ENCODE measurements around the gene DNAH12. TPM values are rescaled to one million over a fixed set of nuclear protein-coding genes. Genes with fewer than 3 reads are reported as not detected.
"Not testable (repeated sequence)": the region's sequence is repeated elsewhere in the genome, so short reads cannot be mapped to it uniquely, and the experiment has no call there.

DNAH12 gene
- total RNA-seq, 1 donor from 2014 or later, result 0.62 TPM

- not testable (repeated sequence) for DNase-seq
These were observed 240.6 kb downstream of the DNAH12 start for GRCh38 chr3:57303520-57303919.

GRCh38 chr3:57298041-57298440 is 246.1 kb downstream of the DNAH12 start:
- no peak for DNase-seq

DNA sequence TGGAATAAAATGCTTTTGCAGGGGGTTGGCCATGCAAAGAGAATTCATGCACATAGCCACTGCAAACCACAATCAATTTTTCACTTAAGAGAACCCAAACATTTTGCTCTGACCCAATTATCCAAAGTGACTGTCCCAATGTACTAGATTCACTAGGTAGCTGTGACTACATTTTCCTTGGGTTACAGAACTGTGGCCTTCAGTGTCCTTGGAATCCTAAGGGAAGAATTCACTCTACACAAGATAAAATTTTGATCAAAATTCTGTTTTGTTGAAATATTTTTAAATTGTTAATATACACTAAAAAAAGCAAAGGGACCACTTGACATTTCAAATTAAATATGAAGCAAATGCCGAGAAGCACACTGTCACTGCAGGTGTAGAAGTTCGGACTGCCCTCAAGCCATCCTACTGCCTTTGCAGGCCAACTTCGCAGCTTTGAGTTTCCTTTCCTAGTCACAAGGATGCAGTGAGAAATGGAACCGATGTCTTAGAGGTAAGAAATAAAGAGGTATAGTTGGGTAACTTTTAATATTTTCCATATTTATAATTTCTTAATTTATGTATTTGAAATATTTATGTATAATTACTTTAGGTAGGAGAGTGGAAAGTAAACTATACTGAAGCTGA is 251.1 kb downstream of the DNAH12 start:
- no peak for DNase-seq

GRCh38 chr3:57292159-57292896 is 251.8 kb downstream of the DNAH12 start, which contains the start of gene ASB14:
TSS of gene ASB14 (minus strand) at chr3:57292685. CDS start at chr3:57292033, 652 bp downstream.
- no peak for DNase-seq

DNA sequence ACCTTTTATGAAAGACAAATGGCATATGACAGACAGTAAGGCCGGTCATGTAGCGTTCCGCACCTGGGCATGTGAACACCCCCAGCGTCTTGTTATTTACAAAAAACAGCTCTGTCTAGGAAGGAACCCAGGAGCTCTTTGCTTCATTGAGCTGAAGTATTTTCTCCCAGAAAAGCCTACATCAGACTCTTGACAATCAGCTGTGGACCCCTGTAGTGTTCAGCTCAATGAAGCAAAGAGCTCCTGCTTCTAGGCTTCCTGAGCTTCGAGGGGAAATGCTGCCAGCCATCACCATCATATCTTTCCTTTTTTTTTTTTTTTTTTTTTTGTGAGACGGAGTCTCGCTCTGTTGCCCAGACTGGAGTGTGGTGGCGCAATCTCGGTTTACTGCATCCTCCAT is 255.7 kb downstream of the DNAH12 start:
- DNase-seq, result no peak

DNA sequence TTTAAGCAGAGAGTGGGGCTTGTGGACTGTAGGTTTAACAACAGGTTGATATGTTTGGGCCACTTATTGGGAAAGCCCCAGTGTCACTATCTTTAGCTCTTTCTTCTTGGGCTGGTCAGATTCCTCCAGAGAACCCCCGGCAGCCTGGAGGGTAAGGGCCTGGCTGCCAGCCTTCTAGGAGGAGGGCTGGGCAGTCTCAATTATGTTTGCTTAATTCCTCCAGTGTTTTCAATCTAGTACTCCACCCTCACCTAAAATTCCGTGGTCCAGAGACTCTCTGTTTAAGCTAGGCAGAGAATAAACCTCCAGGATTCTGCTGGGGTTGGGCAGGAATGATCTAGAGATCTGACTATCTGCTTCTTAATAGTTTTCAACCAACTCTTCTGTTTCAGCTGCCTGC is 256.9 kb downstream of the DNAH12 start:
- DNase-seq, result no peak

DNA sequence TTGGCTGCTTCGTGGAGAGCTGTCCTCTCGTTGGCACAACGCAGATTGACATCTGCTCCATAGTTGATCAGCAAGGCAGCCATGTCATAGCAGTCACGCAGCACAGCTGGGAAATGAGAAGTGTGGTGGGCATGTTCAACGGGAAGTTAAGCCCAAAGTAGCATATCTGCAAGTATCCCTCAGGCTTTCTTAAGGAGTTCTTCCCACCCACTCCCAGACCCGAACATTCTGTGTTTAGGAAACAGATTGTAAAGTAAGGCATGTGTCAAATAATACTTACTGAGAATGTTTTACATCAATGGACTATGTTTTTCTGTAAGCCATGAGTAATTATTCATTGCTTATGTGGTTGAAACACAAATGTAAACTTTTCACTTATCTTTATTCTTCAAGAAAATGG is 260.8 kb downstream of the DNAH12 start:
- no peak for DNase-seq

- DNase-seq, result no peak
These were observed 262.4 kb downstream of the DNAH12 start for GRCh38 chr3:57281715-57282114.

DNA sequence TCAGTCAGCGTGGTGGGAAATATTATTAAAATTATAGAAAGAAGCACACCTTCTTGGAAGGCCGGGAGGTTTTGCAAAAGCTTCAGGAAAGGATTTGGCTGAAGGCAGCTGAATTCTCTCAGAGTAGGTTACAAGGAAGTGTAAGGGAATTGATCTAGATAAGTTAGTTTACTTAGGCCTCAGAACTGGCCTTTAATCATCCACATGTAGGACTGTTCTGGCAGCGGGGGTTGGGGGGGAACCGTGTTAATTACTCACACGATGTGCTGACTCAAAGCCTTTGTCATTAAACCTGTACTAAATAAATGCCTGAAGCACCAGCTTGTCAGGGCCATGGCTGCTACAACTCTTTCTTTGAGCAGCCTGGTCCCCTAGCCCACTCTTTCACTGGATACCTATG is 264.5 kb downstream of the DNAH12 start:
- DNase-seq, result no peak

DNA sequence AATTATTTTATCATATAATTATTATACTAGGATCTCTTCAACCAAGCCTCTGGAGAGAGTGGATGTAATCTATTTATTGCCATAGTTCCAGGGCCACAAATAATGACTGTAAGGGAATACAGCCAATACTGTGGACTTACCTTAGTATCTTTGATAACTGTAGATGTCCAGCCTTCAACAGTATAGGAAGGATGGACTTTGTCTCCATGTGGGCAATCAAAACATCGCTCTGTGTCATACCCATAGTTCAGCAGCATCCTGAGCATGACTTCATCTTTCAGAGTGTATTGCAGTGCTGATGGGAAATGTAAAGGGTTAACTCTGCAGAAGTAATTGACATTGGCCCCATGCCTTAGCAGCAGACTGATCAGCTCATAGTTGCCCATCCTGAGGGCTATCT is 265.9 kb downstream of the DNAH12 start:
- DNase-seq, result no peak

DNA sequence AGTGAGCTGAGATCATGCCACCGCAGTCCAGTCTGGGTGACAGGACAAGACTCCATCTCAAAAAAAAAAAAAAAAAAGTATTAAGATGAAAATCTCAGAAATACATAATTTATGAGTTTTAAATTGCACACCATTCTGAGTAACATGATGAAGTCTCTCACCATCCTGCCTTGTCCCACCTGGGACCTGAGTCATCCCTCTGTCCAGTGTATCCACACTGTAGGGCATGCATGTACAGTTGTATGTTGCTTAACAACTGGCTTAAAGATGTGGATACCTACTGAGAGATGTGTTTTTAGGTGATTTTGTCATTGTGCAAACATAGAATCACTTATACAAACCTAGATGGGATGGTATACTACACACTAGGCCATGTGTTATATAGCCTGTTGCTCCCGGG is 268.8 kb downstream of the DNAH12 start:
- no peak for DNase-seq

GRCh38 chr3:57274845-57275244 is 269.3 kb downstream of the DNAH12 start:
- no peak for DNase-seq

DNA sequence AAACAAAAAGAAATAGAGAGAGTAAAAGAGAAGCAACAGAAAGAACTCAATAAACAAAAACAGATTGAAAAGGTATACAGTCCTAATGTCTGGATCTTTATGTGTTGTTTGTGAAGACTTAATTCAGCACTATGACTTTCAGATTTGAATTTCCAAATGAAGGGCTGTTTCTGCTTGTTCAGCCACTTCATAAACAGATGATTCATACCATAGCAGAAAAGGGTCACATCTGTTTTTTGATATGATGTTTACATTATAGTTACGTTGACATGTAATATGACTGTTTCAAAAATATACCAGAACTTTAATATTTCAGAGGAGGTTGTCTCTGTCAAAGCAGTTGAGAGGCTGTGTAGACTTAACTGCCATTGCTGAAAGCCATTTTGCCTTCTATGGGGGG is 275.7 kb downstream of the DNAH12 start:
- DNase-seq, result no peak

DNA sequence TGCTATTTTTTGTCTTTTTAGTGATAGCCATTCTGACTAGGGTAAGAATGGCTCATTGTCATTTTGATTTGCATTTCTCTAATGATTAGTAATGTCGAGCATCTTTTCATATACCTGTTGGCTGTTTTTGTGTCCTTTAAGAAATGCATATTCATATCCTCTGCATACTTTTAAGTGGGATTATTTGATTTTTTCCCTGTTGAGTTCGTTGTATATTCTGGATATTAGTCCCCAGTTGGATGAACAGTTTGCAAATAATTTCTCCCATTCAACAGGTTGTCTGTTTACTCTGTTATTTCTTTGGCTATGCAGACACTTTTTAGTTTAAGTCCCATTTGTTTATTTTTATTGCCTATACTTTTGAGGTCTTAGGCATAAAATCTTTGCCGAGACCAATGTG is 282.2 kb downstream of the DNAH12 start:
- DNase-seq, result no peak

DNA sequence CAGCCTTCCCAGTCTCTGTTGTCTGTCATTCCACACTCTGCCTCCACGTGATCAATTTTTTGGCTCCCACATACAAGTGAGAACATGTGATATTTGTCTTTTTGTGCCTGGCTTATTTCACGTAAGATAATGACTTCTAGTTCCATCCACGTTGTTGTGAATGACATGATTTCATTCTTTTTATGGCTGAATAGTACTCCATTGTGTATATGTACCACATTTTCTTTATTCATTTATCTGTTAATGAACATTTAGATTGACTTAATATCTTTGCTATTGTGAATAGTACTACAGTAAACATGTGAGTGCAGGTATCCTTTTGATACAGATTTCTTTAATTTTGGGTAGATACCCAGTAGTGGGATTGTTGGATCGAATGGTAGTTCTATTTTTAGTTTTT is 283.0 kb downstream of the DNAH12 start:
- no peak for DNase-seq

DNA sequence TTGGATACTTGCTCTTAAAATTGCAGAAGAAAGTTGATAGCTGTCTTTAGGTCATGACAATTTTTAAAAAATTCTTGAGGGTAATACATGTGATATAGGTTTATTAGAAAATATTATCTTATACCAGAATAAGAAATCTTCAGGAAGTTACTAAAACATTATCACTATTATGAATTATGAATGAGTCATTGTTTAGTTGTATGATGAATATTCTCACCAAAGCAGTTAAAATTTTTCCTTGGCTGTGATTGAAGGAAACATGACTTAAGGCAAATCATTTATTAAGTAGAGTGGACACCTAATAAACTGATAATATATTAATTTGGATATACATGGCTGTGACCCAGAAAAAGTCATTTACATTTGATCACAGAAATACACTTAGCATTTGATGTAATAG is 286.5 kb downstream of the DNAH12 start:
- no peak for DNase-seq

DNA sequence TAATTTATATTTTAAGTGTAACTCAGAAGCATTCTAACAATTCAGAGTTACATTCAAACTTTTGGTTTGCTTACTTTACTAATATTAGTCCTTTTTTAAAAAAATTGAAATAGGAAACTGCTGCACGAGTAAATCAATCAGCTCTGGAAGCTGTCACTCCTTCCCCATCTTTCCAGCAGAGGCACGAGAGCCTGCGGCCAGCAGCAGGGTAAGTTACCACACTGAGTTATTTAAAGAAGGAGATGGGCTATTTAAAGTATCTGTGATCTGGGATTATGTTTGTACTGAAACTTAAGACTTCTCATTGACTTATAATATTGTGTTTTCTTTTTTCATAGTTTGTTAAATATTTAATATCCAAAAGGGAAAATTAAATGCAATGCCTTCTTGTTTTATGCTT is 287.3 kb downstream of the DNAH12 start:
- DNase-seq, result no peak

DNA sequence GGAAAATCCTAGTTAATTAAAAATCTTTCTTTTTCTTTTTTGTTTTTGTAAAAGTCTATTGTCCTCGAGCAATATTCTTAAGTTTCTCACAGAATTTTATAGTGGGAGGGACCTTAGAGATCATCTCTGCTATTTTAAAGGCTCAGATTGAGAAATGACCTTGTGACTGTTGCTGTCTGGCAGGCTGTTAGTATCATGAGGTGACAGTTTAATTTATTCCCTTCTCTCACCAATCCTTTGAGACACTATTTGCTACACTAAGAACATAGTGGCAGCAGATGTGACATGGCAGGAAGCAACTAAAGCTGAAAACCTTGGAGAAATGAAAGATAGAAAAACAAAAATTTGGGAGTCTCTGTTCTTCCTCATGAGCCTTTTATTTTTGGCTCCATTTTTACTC is 291.7 kb downstream of the DNAH12 start:
- DNase-seq, result no peak

DNA sequence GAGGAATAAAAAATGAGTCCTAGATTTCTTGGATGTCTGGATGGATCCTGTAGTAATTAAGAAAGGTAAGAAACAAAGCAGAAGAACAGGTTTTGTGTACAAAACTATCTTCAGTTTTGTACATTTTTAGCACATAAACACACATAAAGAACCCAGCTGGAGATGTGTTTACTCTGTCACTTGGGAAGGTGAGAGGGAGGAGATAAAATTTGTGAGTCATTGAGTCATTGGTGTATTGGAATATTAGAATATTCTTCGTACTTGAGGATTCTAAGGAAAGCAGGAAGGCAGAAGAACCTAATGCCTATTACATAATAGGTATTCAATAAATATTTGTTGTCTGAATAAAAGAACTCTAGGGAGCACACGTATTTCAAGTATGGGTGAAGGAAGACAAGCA is 299.2 kb downstream of the DNAH12 start:
- no peak for DNase-seq

Small RNA genes lying within 50 kb of the gene (small RNA-seq; reads per million reads assigned to genes)
- gene RF00019 (not detected), gene RNU6-108P (not detected), gene RNU6-1181P (not detected), gene RNU6-483P (not detected)

Other genes with a start within 250 kb of the DNAH12 start
- 19.7 TPM for gene PDE12, start 11.9 kb upstream of the DNAH12 start, total RNA-seq
- 130 TPM for gene ARF4, start 53.0 kb upstream of the DNAH12 start, total RNA-seq
- 55.7 TPM for gene DENND6A, start 148.7 kb upstream of the DNAH12 start, total RNA-seq
- gene SLMAP, start 212.0 kb upstream of the DNAH12 start, total RNA-seq, result 64.4 TPM

All from occipital lobe (tissue), 3 donors.